Body of pancreas (tissue), 4 donors: Measurements from ENCODE around the gene MYRFL.

Experiments
- POLR2A ChIP-seq, 3 donors: fragments of 450-650 bp; IDR thresholded peaks; one replicate each; pipeline ENCODE4 v1.6.1; 2016; ENCODE audit warnings: antibody characterized with exemption in 3 of 3, mild to moderate bottlenecking in 2 of 3
- TF ChIP-seq, protein P1 (sequence below), 7 experiments: fragments of 450-650 bp in 4 of 7; fragments of 200-600 bp in 3 of 7; sonication (generic) in 3 of 7; IDR thresholded peaks; one replicate each; pipeline ENCODE4 v1.5.1; 2016 to 2019; ENCODE audit warnings: antibody characterized with exemption in 7 of 7

DNA sequence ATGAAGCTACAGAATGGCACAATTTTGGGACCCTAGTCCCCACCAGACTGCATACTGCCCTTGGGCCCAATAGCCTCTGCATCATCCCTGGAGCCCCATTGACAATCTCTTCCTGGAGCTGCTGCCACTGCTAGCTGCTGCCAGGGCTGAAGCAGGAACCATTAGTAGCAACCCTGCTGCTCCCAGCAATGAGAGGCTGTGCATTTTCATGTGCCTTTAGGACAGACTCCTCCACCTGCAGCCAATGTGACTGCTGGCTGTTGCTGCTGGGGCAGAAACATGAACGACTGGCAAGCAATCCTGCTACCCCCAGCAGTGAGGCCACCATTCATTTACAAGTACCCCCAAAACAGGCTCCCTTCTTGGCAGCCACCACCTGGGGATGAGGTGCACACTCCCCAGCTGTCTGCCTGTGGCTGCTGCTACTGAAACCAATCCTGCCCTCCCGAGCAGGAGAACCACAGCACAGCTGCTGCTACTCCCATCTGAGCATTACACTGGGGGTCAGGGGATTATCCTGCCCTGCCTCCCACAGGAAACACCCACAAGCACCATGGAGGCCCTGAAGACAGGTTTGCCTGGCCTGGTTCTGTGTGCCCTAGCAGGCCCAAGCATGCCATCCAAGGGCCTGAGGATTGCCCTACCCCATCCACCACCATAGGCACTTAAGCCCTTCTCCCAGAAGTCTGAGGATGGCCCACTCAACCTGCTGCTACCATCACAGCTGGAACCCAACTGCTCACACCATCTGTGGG lies 181.0 kb downstream of the MYRFL start:
- TF ChIP-seq, protein P1, sequence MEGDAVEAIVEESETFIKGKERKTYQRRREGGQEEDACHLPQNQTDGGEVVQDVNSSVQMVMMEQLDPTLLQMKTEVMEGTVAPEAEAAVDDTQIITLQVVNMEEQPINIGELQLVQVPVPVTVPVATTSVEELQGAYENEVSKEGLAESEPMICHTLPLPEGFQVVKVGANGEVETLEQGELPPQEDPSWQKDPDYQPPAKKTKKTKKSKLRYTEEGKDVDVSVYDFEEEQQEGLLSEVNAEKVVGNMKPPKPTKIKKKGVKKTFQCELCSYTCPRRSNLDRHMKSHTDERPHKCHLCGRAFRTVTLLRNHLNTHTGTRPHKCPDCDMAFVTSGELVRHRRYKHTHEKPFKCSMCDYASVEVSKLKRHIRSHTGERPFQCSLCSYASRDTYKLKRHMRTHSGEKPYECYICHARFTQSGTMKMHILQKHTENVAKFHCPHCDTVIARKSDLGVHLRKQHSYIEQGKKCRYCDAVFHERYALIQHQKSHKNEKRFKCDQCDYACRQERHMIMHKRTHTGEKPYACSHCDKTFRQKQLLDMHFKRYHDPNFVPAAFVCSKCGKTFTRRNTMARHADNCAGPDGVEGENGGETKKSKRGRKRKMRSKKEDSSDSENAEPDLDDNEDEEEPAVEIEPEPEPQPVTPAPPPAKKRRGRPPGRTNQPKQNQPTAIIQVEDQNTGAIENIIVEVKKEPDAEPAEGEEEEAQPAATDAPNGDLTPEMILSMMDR (IDR thresholded peaks at IDR 0.05), result no peak
- no peak for TF ChIP-seq POLR2A (IDR thresholded peaks at IDR 0.05)
